ENCODE measurements around the gene HEATR5B.

GRCh38 chr2:37083873-37084794 lies at the start of gene HEATR5B, which contains the start of gene GPATCH11:
- no peak for TF ChIP-seq CTCF (IDR thresholded peaks at IDR 0.05)
- TF ChIP-seq POLR2A (IDR thresholded peaks at IDR 0.05) = no peak
- TF ChIP-seq POLR2AphosphoS5 (IDR thresholded peaks at IDR 0.05) = no peak
- no peak for TF ChIP-seq EP300 (IDR thresholded peaks at IDR 0.05)

Data from suprapubic skin (tissue), 4 donors.